K562 (cell line): ENCODE data around the gene RSPH3. TPM values are rescaled to one million over a fixed set of nuclear protein-coding genes. Genes with fewer than 3 reads are reported as not detected.

Experiments
- CREBBP ChIP-seq: IDR thresholded peaks from one replicate; pipeline ENCODE4 v1.6.1; 2012; ENCODE audit warnings: low read depth, mild to moderate bottlenecking, control low read depth, inconsistent platforms, low read length
- ELF2 ChIP-seq: fragments of 250-450 bp; sonication (Bioruptor Pico); IDR thresholded peaks from 2 replicates; pipeline ENCODE4 v1.5.0; 2021; ENCODE audit warnings: mild to moderate bottlenecking
- GTF2A2 ChIP-seq: IDR thresholded peaks from 2 replicates; pipeline ENCODE4 v1.6.1; 2016; ENCODE audit warnings: mild to moderate bottlenecking, missing genetic modification characterization, missing compliant biosample characterization
- HNRNPH1 ChIP-seq: fragments of 200-400 bp; formaldehyde crosslinking; optimal IDR thresholded peaks from 2 replicates; pipeline ENCODE3; 2017; ENCODE audit warnings: low read depth, mild to moderate bottlenecking, low read length, moderate library complexity
- NFE2 ChIP-seq: IDR thresholded peaks from 2 replicates; pipeline ENCODE4 v1.6.1; 2014; ENCODE audit warnings: antibody characterized with exemption, low read depth
- NUFIP1 ChIP-seq: fragments of 450-650 bp; IDR thresholded peaks from 2 replicates; pipeline ENCODE4 v1.6.1; 2018; ENCODE audit not compliant: partially characterized antibody
- PURB ChIP-seq: sonication (generic); formaldehyde crosslinking; IDR thresholded peaks from 2 replicates; pipeline ENCODE4 v1.9.0; 2021; ENCODE audit warnings: low read depth, mild to moderate bottlenecking, missing genetic modification reagents
- RBFOX2 ChIP-seq: fragments of 200-400 bp; formaldehyde crosslinking; IDR thresholded peaks from 2 replicates; pipeline ENCODE4 v1.6.1; 2017; ENCODE audit warnings: low read depth, mild to moderate bottlenecking, low read length, moderate library complexity
- RUNX1 ChIP-seq: sonication (generic); IDR thresholded peaks from 2 replicates; pipeline ENCODE4 v1.6.1; 2016; ENCODE audit warnings: antibody characterized with exemption, low read depth
- SREBF2 ChIP-seq: sonication (generic); formaldehyde crosslinking; IDR thresholded peaks from 2 replicates; pipeline ENCODE4 v1.4.0; 2020; ENCODE audit warnings: mild to moderate bottlenecking, missing genetic modification reagents
- ZBED1 ChIP-seq: IDR thresholded peaks from 2 replicates; pipeline ENCODE4 v1.6.1; 2014
- ZNF224 ChIP-seq: sonication (generic); formaldehyde crosslinking; IDR thresholded peaks from 2 replicates; pipeline ENCODE4 v1.8.0; 2022; ENCODE audit warnings: mild to moderate bottlenecking, missing genetic modification reagents
- ZNF668 ChIP-seq: fragments of 250-450 bp; sonication (Bioruptor Pico); IDR thresholded peaks from 2 replicates; pipeline ENCODE4 v1.8.0; 2022; ENCODE audit warnings: mild to moderate bottlenecking, inconsistent platforms
- polyA plus RNA-seq, 8 experiments: library from polyadenylated mRNA; depleted of rRNA in 4 of 8; stranded (reverse) in 5 of 8; unstranded in 3 of 8; fragments of >200 nt; fragmentation: Nextera tagmentation in 2 of 8; fragmentation: Illumina TruSeq in 1 of 8; extraction: Ambion mirVana in 2 of 8; extraction: Trizol in 1 of 8; gene quantifications; 2 replicates each; pipeline versions ENCODE4 v1.2.1 to v1.2.3, GENCODE V29; 2011 to 2014; ENCODE audit warnings: inconsistent platforms in 1 of 8, missing spikeins in 1 of 8
- total RNA-seq, 7 experiments: library from RNA; depleted of rRNA in 6 of 7; stranded (reverse); fragments of >200 nt in 6 of 7; fragmentation: Illumina TruSeq in 2 of 7; extraction: Trizol in 2 of 7; gene quantifications; 2 replicates each; pipeline versions ENCODE4 v1.2.1 to v1.2.3, GENCODE V29; 2011 to 2021; ENCODE audit warnings: low replicate concordance in 1 of 7
- TF ChIP-seq, protein P1 (sequence below): sonication (generic); formaldehyde crosslinking; IDR thresholded peaks from 2 replicates; pipeline ENCODE4 v1.8.0; 2023; ENCODE audit warnings: mild to moderate bottlenecking, missing genetic modification reagents
- TF ChIP-seq, protein P2 (sequence below), 2 experiments: fragments of 450-650 bp; IDR thresholded peaks; 2 replicates each; pipeline ENCODE4 v1.6.1; 2016
- TF ChIP-seq, protein P3 (sequence below), 2 experiments: IDR thresholded peaks in 1 of 2; conservative IDR thresholded peaks in 1 of 2; 2 replicates each; pipeline ENCODE4 v1.6.1; 2016; ENCODE audit warnings: low read depth in 2 of 2, mild to moderate bottlenecking in 1 of 2, missing compliant biosample characterization in 1 of 2, missing genetic modification characterization in 1 of 2, moderate library complexity in 1 of 2
- TF ChIP-seq, protein P4 (sequence below): fragments of 450-650 bp; formaldehyde crosslinking; IDR thresholded peaks from 2 replicates; pipeline ENCODE4 v1.4.0; 2020; ENCODE audit warnings: mild to moderate bottlenecking, moderate library complexity

Gene RSPH3
- total and polyA plus RNA-seq, 9 of the 15 experiments (the other 6 are each of a cell fraction or from before 2014, with no cell fraction given): 0.52 to 2.9 (median 1.5) TPM

DNA sequence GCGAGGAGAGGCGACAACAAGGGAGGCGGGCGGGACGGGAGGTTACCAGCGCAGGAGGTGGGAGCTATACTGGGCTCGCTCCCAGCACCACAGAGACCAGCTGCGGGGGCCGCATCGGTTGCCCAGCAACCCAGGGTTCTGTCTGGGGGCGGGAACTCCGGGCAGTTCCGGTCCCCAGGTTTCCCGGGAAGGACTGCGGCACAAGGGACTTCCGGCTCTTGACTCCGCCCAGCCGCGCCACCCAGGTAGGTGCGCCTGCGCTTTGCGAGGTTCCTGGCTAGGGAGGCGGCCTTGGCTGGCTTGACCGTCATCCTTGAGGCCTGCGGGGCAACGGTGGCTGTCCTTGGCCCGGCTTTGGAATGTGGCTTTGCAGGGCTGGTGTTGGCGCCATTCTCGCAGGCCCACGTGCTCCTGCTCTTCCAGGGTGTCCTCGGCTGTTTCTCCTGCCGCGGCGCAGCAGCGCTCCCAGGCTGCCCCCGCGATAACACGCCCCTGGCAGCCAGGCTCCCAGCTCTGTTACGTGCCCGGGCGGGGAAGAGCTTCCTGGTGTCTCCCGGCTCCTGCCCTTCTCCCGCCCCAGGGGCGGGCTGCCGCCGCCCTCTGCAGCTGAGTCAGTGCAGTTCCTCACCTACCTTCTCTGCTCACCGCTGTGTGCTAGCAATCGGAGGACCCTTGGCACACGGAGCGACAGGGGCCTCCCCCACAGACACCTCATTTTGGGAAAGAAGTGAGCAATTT, at the start of gene RSPH3 (continued):
- TF ChIP-seq ZBED1 (peak; percentile 43; the same call in 1 of the 2 replicates), SREBF2 (CRISPR knock-in tag) (no peak), ZNF668 (CRISPR knock-in tag) (no peak), ZNF224 (CRISPR knock-in tag) (no peak), ELF2 (peak; percentile 71), RBFOX2 (peak; percentile 99), NFE2 (peak; percentile 22), PURB (CRISPR knock-in tag) (no peak), GTF2A2 (tag) (no peak; the same call in 1 of the 2 replicates), HNRNPH1 (no peak), CREBBP (no peak), RUNX1 (0 out of 2 replicates have a peak, but pooled peaks have one; percentile 37), NUFIP1 (no peak)
- TF ChIP-seq, protein P1, sequence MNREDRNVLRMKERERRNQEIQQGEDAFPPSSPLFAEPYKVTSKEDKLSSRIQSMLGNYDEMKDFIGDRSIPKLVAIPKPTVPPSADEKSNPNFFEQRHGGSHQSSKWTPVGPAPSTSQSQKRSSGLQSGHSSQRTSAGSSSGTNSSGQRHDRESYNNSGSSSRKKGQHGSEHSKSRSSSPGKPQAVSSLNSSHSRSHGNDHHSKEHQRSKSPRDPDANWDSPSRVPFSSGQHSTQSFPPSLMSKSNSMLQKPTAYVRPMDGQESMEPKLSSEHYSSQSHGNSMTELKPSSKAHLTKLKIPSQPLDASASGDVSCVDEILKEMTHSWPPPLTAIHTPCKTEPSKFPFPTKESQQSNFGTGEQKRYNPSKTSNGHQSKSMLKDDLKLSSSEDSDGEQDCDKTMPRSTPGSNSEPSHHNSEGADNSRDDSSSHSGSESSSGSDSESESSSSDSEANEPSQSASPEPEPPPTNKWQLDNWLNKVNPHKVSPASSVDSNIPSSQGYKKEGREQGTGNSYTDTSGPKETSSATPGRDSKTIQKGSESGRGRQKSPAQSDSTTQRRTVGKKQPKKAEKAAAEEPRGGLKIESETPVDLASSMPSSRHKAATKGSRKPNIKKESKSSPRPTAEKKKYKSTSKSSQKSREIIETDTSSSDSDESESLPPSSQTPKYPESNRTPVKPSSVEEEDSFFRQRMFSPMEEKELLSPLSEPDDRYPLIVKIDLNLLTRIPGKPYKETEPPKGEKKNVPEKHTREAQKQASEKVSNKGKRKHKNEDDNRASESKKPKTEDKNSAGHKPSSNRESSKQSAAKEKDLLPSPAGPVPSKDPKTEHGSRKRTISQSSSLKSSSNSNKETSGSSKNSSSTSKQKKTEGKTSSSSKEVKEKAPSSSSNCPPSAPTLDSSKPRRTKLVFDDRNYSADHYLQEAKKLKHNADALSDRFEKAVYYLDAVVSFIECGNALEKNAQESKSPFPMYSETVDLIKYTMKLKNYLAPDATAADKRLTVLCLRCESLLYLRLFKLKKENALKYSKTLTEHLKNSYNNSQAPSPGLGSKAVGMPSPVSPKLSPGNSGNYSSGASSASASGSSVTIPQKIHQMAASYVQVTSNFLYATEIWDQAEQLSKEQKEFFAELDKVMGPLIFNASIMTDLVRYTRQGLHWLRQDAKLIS (CRISPR knock-in tag): peak; percentile 83
- TF ChIP-seq, protein P2, sequence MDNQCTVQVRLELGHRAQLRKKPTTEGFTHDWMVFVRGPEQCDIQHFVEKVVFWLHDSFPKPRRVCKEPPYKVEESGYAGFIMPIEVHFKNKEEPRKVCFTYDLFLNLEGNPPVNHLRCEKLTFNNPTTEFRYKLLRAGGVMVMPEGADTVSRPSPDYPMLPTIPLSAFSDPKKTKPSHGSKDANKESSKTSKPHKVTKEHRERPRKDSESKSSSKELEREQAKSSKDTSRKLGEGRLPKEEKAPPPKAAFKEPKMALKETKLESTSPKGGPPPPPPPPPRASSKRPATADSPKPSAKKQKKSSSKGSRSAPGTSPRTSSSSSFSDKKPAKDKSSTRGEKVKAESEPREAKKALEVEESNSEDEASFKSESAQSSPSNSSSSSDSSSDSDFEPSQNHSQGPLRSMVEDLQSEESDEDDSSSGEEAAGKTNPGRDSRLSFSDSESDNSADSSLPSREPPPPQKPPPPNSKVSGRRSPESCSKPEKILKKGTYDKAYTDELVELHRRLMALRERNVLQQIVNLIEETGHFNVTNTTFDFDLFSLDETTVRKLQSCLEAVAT (IDR thresholded peaks at IDR 0.05): peak; percentile 36 to 77; a peak in 2 of 4 replicates
- TF ChIP-seq, protein P3, sequence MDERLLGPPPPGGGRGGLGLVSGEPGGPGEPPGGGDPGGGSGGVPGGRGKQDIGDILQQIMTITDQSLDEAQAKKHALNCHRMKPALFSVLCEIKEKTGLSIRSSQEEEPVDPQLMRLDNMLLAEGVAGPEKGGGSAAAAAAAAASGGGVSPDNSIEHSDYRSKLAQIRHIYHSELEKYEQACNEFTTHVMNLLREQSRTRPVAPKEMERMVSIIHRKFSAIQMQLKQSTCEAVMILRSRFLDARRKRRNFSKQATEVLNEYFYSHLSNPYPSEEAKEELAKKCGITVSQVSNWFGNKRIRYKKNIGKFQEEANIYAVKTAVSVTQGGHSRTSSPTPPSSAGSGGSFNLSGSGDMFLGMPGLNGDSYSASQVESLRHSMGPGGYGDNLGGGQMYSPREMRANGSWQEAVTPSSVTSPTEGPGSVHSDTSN (CRISPR knock-in tag; IDR thresholded peaks at IDR 0.05; ENCODE audit: low read depth): no peak
- TF ChIP-seq, protein P3 (tag; conservative IDR thresholded peaks at IDR 0.05; ENCODE audit: low read depth): no peak
- TF ChIP-seq, protein P4, sequence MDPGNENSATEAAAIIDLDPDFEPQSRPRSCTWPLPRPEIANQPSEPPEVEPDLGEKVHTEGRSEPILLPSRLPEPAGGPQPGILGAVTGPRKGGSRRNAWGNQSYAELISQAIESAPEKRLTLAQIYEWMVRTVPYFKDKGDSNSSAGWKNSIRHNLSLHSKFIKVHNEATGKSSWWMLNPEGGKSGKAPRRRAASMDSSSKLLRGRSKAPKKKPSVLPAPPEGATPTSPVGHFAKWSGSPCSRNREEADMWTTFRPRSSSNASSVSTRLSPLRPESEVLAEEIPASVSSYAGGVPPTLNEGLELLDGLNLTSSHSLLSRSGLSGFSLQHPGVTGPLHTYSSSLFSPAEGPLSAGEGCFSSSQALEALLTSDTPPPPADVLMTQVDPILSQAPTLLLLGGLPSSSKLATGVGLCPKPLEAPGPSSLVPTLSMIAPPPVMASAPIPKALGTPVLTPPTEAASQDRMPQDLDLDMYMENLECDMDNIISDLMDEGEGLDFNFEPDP: peak; percentile 82; the same call in 1 of the 2 replicates
